IPS-18a (cell line): ENCODE results near the gene UTY.

Source experiments
- H3K27ac ChIP-seq: one replicate; pipeline ENCODE4 v1.5.1; 2013; ENCODE audit warnings: low read length
- H3K27me3 ChIP-seq: one replicate; pipeline ENCODE4 v1.6.1; 2013; ENCODE audit warnings: mild to moderate bottlenecking, low read length; ENCODE audit not compliant: control insufficient read depth, insufficient read depth
- H3K36me3 ChIP-seq: one replicate; pipeline ENCODE4 v1.6.1; 2013; ENCODE audit warnings: low read depth, low read length; ENCODE audit not compliant: control insufficient read depth
- H3K4me1 ChIP-seq: one replicate; pipeline ENCODE4 v1.6.1; 2013; ENCODE audit warnings: low read depth, low read length; ENCODE audit not compliant: control insufficient read depth
- H3K4me3 ChIP-seq: one replicate; pipeline ENCODE4 v1.5.1; 2013; ENCODE audit warnings: low read length
- H3K9ac ChIP-seq: one replicate; pipeline ENCODE4 v1.6.1; 2013; ENCODE audit warnings: mild to moderate bottlenecking, low read length, moderate library complexity
- H3K9me3 ChIP-seq: one replicate; pipeline ENCODE4 v1.6.1; 2013; ENCODE audit warnings: low read depth, low read length; ENCODE audit not compliant: control insufficient read depth

The UTY gene

GRCh38 chrY:13479828-13480227 lies at the start of gene UTY:
TSS of gene UTY (minus strand) at chrY:13480033. CDS start at chrY:13479665, 368 bp downstream.
- H3K4me1 ChIP-seq = no peaks in the 10 kb centered on the region
- no peak within 1 kb of the TSS for H3K4me3 ChIP-seq
- no peaks in the 10 kb centered on the region for H3K36me3 ChIP-seq
- H3K9me3 ChIP-seq = no peaks in the 10 kb centered on the region
- H3K27ac ChIP-seq = no peak within 1 kb of the TSS
- H3K9ac ChIP-seq = no peak within 1 kb of the TSS
- H3K27me3 ChIP-seq = no peaks in the 10 kb centered on the region

- H3K9ac ChIP-seq = no peak overlapping the region
- no peak overlapping the region for H3K4me3 ChIP-seq
- no peaks in the 10 kb centered on the region for H3K4me1 ChIP-seq
- no peaks in the 10 kb centered on the region for H3K27me3 ChIP-seq
- no peak overlapping the region for H3K27ac ChIP-seq
- H3K36me3 ChIP-seq = no peaks in the 10 kb centered on the region
- no peaks in the 10 kb centered on the region for H3K9me3 ChIP-seq
These were observed 40.6 kb upstream of the UTY start for GRCh38 chrY:13520474-13520873.

GRCh38 chrY:13501215-13501614 lies 21.4 kb upstream of the UTY start:
- H3K27me3 ChIP-seq = no peaks in the 10 kb centered on the region
- H3K9me3 ChIP-seq = no peaks in the 10 kb centered on the region
- no peaks in the 10 kb centered on the region for H3K36me3 ChIP-seq
- H3K27ac ChIP-seq = no peak overlapping the region
- no peak overlapping the region for H3K4me3 ChIP-seq
- no peaks in the 10 kb centered on the region for H3K4me1 ChIP-seq
- H3K9ac ChIP-seq = no peak overlapping the region

GRCh38 chrY:13493737-13494136 lies 13.9 kb upstream of the UTY start:
- Histone ChIP-seq H3K9me3 (no peaks in the 10 kb centered on the region), H3K4me1 (no peaks in the 10 kb centered on the region), H3K9ac (no peak overlapping the region), H3K36me3 (no peaks in the 10 kb centered on the region), H3K4me3 (no peak overlapping the region), H3K27ac (no peak overlapping the region), H3K27me3 (no peaks in the 10 kb centered on the region)

- Histone ChIP-seq H3K36me3 (no peaks in the 10 kb centered on the region), H3K4me3 (no peak overlapping the region), H3K27ac (no peak overlapping the region), H3K4me1 (no peaks in the 10 kb centered on the region), H3K9me3 (no peaks in the 10 kb centered on the region), H3K27me3 (no peaks in the 10 kb centered on the region), H3K9ac (no peak overlapping the region)
These were observed 12.6 kb upstream of the UTY start for GRCh38 chrY:13492408-13492807.

GRCh38 chrY:13488738-13489137 lies 8.9 kb upstream of the UTY start:
- Histone ChIP-seq H3K27me3 (no peaks in the 10 kb centered on the region), H3K4me1 (no peaks in the 10 kb centered on the region)

GRCh38 chrY:13479121-13479711 lies 617 bp downstream of the UTY start:
- H3K36me3 ChIP-seq = no peaks in the 10 kb centered on the region
- no peak overlapping the region for H3K9ac ChIP-seq
- no peaks in the 10 kb centered on the region for H3K4me1 ChIP-seq
- H3K9me3 ChIP-seq = no peaks in the 10 kb centered on the region
- H3K27me3 ChIP-seq = no peaks in the 10 kb centered on the region
- H3K4me3 ChIP-seq = no peak overlapping the region
- no peak overlapping the region for H3K27ac ChIP-seq

More at GRCh38 chrY:13488738-13489137, 8.9 kb upstream of the UTY start:
- Histone ChIP-seq H3K4me3 (no peak overlapping the region), H3K27ac (no peak overlapping the region), H3K9me3 (no peaks in the 10 kb centered on the region), H3K9ac (no peak overlapping the region), H3K36me3 (no peaks in the 10 kb centered on the region)

- Histone ChIP-seq H3K9ac (no peak overlapping the region), H3K4me1 (no peaks in the 10 kb centered on the region), H3K4me3 (no peak overlapping the region), H3K27ac (no peak overlapping the region), H3K36me3 (no peaks in the 10 kb centered on the region), H3K9me3 (no peaks in the 10 kb centered on the region), H3K27me3 (no peaks in the 10 kb centered on the region)
These were observed 1.6 kb downstream of the UTY start for GRCh38 chrY:13478126-13478785.

GRCh38 chrY:13474997-13475396 lies 4.8 kb downstream of the UTY start:
- no peaks in the 10 kb centered on the region for H3K9me3 ChIP-seq
- no peaks in the 10 kb centered on the region for H3K4me1 ChIP-seq
- H3K27me3 ChIP-seq = no peaks in the 10 kb centered on the region
- no peak overlapping the region for H3K4me3 ChIP-seq
- no peak overlapping the region for H3K9ac ChIP-seq
- H3K27ac ChIP-seq = no peak overlapping the region
- no peaks in the 10 kb centered on the region for H3K36me3 ChIP-seq

GRCh38 chrY:13451572-13451971 lies 28.3 kb downstream of the UTY start:
- no peaks in the 10 kb centered on the region for H3K36me3 ChIP-seq

GRCh38 chrY:13450596-13451130 lies 29.2 kb downstream of the UTY start:
- Histone ChIP-seq H3K27me3 (no peaks in the 10 kb centered on the region), H3K27ac (no peak overlapping the region), H3K4me3 (no peak overlapping the region), H3K9ac (no peak overlapping the region), H3K36me3 (no peaks in the 10 kb centered on the region), H3K4me1 (no peaks in the 10 kb centered on the region), H3K9me3 (no peaks in the 10 kb centered on the region)

More at GRCh38 chrY:13451572-13451971, 28.3 kb downstream of the UTY start:
- Histone ChIP-seq H3K9ac (no peak overlapping the region), H3K27ac (no peak overlapping the region), H3K4me1 (no peaks in the 10 kb centered on the region), H3K9me3 (no peaks in the 10 kb centered on the region), H3K27me3 (no peaks in the 10 kb centered on the region), H3K4me3 (no peak overlapping the region)

- Histone ChIP-seq H3K36me3 (no peaks in the 10 kb centered on the region), H3K27me3 (no peaks in the 10 kb centered on the region), H3K4me3 (no peak overlapping the region), H3K27ac (no peak overlapping the region), H3K9ac (no peak overlapping the region), H3K9me3 (no peaks in the 10 kb centered on the region), H3K4me1 (no peaks in the 10 kb centered on the region)
These were observed 34.3 kb downstream of the UTY start for GRCh38 chrY:13445566-13445965.
